Glomerular visceral epithelial cell (primary cell): Measurements from ENCODE around the gene BAIAP2L2.
"Not testable (repeated sequence)": the region's sequence is repeated elsewhere in the genome, so short reads cannot be mapped to it uniquely, and the experiment has no call there.

Experiments used
- DNase-seq: peaks from one replicate; pipeline ENCODE4 v3.0.0-alpha.2; 2016; ENCODE audit errors: extremely low spot score

Gene BAIAP2L2, protein sequence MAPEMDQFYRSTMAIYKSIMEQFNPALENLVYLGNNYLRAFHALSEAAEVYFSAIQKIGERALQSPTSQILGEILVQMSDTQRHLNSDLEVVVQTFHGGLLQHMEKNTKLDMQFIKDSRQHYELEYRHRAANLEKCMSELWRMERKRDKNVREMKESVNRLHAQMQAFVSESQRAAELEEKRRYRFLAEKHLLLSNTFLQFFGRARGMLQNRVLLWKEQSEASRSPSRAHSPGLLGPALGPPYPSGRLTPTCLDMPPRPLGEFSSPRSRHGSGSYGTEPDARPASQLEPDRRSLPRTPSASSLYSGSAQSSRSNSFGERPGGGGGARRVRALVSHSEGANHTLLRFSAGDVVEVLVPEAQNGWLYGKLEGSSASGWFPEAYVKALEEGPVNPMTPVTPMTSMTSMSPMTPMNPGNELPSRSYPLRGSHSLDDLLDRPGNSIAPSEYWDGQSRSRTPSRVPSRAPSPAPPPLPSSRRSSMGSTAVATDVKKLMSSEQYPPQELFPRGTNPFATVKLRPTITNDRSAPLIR

DNA sequence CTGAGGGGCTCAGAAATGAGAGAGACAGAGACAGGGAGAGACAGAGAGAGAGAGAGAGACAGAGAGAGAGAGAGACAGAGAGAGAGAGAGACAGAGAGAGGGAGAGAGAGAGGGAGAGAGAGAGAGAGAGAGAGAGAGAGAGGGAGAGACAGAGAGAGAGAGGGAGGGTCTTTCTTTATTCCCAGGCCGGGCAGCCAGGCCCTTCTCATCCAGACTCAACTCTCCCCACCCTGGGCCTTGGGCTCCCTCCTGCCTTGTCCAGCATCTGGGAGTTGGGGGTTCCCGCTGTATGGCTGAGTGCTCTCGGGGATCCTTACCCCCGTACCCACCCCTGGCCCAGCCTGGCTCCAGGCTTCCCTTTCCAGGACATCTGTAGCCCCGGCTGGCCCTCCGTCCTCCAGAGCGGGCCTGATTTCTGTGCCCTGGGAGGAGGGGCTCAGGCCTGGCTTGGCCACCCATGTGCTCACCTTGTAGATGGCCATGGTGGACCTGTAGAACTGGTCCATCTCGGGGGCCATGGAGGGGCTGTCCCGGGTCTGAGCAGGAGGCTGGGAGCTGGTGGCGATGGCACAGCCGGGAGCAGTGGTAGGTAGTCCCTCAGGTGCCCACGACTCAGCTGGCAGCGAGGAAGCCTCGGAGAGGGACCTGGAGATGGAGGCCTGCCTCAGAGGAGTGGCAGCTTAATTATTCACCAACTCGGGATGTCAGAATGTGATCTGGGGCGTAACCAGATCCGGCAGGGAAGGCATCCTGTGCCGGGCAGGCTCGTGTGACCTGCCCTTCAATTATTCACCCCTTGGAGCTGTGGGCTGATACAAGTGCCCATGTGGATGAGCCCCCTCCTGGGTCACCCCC is at the start of gene BAIAP2L2:
Gene BAIAP2L2, minus strand, starts transcription at position 677 of the 855 bp plus-strand sequence. Its CDS starts 159 bp downstream, at position 518.
- DNase-seq: peak; percentile 84

DNA sequence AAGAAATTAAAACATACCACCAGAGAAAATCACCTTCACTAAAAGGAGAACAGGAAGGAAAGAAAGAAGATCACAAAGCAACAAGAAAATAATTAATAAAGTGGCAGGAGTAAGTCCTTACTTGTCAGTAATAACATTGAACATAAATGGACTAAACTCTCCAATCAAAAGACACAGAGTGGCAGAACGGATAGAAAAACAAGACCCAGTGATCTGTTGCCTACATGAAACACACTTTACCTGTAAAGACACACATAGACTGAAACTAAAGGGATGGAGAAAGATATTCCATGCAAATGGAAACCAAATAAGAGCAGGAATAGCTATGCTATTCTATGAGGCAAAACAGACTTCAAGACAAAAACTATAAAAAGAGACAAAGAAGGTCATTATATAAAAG is 45.2 kb upstream of the BAIAP2L2 start:
- no peak for DNase-seq

DNA sequence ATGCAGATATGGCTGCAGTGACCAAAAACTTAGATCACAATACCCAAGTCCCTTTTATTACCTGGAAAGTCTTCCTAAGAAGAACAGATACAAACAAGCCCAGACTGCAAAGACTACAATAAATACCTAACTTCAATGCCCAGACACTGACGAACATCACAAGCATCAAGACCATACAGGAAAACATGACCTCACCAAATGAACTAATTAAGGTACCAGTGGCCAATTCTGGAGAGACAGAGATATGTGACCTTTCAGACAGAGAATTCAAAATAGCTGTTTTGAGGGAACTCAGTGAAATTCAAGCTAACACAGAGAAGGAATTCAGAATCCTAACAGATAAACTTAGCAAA is 44.1 kb upstream of the BAIAP2L2 start:
- DNase-seq: not testable (repeated sequence)

DNA sequence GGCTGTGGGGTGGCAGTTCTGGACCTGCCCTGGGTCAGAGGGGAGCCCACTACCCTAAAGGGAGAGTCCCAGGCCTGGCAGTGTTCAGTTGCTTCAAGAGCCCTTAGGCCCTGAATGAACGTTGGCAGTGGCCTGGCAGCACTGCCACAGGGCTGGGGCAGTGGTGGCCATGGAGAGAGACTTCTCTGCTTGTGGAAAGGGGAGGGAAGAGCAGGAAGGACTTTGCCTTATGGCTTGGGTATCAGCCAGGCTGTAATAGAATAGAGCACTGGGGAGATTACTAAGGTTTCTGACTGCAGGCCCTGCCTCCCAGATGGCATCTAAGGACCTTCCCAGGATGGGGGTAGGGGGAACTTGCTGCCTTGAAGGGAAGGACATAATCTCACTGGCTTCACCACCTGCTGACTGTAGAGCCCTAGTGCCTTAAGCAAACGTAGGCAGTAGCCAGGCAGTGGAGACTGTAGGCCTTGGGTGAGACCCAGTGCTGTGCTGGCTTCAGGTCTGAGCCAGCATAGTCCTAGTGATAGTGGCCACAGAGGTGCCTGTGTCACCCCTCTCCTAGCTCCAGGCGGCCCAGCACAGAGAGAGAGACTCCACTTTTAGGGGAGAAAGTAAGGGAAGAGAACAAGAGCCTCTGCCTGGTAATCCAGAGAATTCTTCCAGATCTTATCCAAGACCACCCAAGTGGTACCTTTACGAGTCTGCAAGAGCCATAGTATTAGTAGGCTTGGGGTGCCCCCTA is 43.5 kb upstream of the BAIAP2L2 start:
- DNase-seq: no peak

DNA sequence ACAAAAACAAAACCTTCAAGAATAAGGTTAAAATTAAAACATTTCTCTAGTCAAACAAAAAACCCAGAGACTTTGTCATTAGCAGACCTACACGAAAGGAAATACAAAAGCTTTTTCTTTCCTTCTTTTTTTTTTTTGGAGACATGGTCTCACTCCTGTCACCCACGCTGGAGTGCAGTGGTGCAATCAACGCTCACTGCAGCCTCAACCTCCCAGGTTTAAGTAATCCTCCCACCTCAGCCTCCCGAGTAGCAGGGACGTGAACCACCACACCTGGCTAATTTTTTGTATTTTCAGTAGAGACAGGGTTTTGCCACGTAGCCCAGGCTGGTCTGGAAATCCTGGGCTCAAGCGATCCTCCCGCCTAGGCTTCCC is 40.6 kb upstream of the BAIAP2L2 start:
- DNase-seq: no peak

DNA sequence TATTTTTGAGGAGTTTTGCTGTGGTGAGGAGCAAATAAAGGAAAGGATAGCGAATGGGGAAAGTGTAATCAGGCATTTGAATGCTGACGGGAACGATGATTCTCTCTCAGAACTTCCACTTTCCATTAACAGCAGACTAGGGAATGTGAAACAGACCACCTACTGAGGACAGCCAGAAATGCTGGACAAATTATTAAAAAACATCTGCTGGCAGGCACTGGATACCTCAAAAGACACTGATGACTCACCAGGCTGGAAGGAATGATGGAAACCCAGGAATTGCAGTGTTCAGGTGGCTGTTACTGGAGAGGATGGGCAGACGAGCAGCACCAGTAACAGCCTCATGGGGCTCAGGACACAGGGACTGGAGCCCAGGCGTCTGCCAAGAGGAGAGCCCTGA is 37.8 kb upstream of the BAIAP2L2 start:
- DNase-seq: peak; percentile 61

DNA sequence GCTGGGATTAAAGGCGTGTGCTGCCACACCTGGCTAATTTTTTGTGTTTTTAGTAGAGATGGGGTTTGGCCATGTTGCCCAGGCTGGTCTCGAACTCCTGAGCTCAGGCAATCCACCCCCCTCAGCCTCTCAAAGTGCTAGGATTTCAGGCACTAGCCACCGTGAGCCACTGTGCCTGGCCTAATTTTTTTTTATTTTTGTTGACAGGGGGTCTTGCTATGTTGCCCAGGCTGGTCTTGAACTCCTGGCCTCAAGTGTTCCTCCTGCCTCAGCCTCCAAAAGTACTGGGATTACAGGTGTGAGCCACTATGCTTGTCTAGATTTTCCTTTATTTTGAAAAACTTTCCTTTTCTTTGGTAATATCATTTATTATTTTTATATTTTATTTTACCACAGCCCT is 35.7 kb upstream of the BAIAP2L2 start:
- DNase-seq: not testable (repeated sequence)

DNA sequence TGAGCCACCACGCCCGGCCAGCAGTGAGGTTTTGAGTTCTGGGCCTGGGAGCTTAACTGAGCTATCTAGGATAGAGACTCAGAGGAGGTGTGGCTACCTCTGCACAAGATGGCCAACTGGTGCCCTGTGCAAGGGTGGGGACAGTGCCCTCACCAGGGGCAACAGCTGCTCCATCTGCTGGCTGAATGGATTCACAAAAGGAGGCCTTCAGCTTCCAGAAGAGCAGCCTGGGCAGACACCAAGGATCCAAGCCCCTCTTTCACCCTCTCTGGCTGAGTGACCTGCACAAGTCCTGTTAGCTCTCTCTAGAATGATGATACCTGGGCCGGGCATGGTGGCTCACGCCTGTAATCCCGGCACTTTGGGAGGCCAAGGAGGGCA is 33.5 kb upstream of the BAIAP2L2 start:
- peak; percentile 16 for DNase-seq

DNA sequence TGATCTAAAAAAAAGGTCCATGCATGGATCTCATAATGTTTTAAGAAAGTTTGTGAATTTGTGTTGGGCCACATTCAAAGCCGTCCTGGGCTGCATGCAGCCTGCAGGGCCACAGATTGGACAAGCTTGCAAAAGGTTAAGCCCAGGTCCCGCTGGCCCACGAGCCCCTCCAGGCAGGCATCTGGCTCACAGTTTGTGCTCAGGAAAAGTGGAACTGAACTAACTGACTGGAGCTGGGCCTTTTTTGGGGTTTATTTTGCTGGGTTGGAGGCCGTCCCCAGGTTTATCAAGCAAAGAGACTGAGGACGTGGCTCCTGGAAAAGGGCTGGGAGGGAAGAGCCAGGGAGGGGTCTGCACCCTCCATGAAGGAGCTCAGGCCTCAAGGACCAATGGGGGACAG is 32.1 kb upstream of the BAIAP2L2 start:
- DNase-seq: no peak

DNA sequence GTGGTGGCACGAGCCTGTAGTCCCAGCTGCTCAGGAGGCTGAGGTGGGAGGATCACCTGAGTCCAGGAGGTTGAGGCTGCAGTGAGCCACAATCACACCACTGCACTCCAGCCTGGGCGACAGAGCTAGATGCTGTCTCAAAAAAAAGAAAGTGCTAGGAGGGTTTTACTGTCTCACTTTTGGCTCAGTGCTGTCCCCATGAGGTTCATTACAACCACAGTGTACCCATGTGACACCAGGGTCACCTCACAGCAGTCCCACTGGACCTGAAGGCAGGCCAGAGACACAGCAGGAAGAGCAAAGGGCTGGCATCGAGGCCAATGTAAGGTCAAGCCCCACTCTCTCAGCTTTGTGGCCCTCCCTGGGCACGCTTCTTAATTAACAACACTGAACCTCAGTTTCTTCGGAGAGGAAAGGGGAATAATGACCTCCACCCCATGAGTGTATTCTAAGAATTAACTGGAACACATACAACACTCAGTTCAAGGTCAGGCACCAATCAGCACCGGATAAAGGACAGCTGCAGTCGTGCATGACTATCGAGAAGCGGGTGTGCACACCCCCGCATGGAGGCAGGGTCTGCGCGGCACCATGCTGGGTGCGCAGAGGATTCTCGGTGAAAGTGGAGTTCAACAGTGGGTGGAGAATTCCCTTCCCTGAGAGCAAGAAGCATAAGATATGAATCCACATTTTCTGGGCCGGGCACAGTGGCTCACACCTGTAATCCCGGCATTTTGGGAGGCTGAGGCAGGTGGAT is 30.9 kb upstream of the BAIAP2L2 start:
- DNase-seq: no peak

DNA sequence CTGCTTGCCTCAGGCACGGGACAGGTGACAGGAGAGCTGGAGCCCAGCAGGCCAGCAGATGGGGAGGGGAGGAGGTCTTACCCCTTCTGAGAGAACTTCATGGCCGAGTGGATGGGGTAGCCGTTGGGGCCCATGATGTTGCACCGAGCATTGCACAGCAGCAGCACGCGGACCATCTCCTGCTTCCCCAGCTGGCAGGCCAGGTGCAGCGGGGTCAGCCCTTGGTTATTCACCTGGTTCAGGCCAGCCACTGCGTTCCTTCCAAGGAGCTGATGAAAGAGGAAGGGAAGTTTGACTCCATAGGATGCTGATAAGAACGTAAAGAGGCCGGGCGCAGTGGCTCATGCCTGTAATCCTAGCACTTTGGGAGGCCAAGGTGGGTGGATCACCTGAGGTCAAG is 29.4 kb upstream of the BAIAP2L2 start:
- DNase-seq: no peak

DNA sequence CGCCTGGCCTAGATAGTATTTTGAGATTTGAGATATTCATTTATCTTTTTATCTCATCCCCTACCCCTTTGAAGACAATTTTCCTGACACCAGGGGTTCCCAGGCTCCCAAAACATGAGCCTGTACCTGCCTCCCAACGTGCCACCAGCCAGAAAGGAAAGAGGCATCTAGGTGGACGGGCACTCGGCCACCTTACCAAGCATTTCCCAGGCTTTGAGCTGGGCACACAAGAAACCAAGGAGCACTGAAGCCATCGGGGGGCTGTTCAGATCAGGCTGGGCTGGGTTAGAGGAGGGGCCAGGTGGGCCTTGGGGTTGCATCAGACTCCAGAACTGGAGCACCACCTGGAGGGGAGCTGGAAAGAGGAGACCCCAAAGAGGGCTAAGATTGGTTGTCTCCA is 28.5 kb upstream of the BAIAP2L2 start:
- DNase-seq: no peak

DNA sequence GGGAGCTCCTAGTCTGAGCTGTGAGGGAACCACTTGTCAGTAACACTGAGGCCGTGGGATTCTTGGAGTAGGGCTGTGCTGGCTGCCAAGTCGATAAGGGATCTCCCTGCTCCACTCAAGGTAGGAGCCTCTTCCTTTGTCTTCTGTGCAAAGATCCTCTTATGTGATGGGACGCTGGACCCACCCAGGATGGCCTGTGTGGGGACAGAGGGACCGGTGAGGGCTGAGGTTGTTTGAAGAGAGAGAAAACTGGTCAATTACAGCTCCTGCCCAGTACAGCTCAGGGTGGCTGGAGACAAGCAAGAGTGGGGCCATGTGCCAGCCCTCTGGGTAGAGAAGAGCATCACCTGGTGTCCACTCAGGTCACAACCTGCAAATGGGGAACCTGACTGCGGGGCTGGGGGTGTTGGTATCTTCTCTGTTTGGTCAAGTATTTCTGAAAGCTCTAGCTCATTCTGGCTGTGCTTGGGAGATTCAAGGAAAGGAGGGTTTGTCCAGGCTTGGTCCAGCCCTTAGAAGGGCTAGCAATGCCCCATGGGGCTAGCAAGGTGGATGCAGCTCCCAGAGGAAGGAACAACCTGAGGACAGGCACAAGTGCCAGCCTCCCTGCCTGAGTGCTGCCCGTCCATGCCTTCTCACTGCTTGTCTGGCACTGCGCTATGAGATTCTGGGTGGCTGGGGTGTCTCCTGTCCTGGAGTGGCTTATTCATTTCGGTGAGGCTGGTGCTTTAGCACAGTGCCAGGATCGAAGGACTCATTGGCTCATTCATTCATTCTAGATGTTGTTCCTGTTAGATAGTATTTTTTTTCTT is 27.6 kb upstream of the BAIAP2L2 start:
- no peak for DNase-seq

DNA sequence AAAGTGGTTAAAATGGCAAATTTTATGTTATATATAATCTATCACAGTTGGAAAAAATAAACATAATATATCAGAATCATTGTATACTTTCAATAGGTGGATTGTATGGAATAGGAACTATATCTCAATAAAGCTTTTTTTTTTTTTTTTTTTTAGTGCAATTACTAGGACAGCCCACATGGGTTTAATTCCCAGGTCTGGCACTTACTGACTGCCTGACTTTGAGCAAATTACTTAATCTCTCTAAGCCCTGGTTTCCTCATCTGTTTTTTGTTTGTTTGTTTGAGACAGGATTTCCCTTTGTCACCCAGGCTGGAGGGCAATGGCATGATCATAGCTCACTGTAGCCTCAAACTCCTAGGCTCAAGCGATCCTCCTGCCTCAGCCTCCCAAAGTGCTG is 26.1 kb upstream of the BAIAP2L2 start:
- no peak for DNase-seq

DNA sequence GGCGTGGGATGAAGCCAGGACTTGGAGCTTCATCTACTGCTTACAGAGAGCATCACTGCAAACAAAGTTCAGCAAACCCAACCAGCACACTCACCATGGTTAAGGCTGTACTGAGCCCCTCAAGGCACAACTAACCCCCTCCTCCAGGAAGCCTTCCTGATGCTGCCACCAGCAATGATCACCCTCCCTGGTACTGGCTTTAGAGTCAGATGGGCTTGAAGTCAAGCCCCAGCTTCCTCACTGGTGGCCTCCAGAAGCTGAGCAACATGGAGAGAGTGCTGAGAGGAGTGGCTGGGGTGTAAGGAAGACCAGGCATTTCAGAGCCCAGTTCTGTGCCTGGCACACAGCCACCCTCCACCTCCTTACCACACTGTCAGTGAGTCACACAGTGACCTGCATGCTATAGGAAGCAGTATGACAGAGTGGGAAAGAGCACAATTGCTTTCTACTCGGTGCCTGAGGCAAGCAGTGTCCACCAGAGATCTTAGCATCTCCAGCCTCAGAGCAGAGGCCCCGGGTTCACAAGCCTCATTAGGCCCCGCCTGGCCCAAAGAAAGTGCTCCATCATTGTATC is 24.7 kb upstream of the BAIAP2L2 start:
- DNase-seq: peak; percentile 76

DNA sequence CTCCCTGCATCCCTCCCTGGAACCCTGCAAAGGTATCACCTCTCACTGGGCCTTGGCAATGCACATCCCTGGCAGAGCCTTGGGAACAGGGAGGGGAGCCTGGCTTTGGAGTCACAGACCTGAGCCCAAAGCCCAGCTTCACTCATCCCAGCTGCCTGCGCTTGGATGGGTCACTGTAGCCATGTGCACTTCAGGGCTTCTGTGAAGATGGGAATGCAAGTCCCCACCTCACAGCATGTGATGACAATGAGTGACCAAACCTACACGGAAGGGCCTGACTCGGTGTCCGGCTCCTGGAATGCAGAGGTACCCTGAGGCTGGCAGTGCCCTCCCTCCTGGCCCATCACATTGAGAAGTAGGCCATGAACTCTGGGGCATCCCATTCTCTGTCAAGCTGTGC is 22.8 kb upstream of the BAIAP2L2 start:
- DNase-seq: no peak

DNA sequence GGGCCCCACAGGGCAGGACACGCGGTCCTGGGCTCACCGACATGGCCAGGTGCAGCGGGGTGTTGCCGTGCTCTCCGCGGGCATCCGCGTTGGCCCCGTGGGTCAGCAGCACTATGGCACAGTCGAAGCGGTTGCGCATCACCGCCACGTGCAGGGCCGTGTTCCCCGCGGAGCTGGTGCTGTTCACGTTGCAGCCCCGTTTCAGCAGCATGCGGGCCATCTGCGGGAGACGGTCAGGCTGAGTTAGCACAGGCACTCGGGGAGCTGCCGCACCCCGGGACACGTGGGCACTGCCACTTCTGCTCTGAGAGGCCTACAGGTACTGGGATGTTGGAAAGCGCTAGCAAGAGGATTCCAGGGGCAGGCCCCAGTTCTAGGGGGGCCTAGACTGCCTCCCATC is 22.3 kb upstream of the BAIAP2L2 start:
- no peak for DNase-seq

DNA sequence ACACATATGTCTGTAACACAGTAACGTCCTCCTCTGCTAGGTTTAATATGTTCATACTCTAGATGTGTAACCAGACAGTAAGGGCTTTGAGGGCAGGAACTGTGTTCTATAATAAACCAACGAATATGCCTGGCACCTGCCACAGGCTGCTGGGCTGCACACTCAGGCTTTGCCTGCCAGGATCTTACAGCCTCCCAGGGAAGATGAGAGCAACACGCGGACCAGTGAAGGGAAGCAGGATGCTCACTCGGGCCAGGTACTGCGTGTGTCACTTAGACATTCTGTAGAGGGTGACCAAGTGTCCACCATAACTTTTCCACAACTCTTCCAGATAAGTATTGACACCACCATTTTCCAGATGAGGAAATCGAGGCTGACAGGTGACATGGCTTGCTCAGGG is 21.7 kb upstream of the BAIAP2L2 start:
- DNase-seq: no peak

DNA sequence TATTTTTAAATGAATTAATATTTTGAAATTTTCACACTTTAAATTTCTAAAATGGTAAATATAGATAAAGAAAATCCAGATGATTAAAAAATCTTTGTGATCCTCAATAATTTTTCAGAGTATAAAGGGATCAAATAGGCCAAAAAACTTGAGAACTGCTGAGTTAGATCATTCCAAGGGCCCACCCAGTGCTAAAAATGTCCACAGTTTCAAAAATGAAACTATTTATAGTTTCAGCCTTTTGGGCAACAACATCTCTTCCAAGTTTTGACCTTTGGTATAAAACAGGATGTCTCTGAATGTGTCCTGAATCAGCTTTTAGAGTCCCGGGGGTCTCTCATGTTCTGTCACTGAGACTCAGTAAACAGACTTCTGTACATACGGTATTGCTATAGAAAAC is 20.9 kb upstream of the BAIAP2L2 start:
- no peak for DNase-seq

DNA sequence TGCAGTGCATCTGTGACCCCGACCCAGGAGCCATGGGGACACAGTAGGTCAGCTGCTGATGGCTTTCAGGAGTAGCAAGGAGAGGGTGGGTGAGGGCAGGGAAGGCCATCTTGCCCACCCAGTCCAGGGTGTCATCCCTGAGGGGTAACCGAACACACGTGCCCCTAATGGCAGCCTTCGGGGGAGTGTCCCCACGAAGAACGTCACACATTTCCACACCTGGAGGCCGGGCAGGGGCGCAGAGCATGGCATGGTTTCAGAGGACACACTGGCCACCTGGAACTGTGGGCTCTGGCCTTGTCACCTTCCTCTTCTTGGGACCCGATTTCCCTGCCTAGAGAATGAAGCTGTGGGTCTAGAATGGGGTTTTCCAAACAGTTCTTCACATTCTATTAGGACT is 19.4 kb upstream of the BAIAP2L2 start:
- no peak for DNase-seq
